Fibroblast of skin of scalp (primary cell): ENCODE results near the gene TTC9B.
"Not testable (repeated sequence)": the region's sequence is repeated elsewhere in the genome, so short reads cannot be mapped to it uniquely, and the experiment has no call there.

Source experiments
- DNase-seq: peaks from one replicate; pipeline ENCODE4 v3.0.0-alpha.2; 2013

Gene TTC9B

GRCh38 chr19:40213882-40214570, 4.2 kb downstream of the TTC9B start:
- DNase-seq: no peak

- no peak for DNase-seq
Observed at GRCh38 chr19:40213251-40213829, 4.8 kb downstream of the TTC9B start.

DNA sequence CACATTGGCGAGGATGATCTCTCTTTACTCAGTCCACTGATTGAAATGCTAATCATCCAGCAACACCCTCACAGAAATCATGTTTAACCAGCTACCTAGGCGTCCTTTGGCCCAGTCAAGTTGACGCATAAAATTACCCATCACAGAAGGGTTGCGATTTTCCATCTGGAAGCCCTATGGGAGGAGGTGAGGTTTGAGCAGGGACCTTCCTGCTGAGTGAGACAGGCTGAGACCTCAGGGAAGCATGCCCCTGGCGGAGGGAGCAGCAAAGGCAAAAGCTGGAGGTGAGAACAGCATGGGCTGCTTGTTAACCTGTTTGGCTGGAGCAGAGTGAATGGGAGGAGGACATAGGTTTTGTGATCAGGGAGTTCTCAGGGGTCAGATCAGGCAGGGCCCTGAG, 7.3 kb downstream of the TTC9B start:
- no peak for DNase-seq

- no peak for DNase-seq
Observed at GRCh38 chr19:40208602-40209001, 9.6 kb downstream of the TTC9B start.

DNA sequence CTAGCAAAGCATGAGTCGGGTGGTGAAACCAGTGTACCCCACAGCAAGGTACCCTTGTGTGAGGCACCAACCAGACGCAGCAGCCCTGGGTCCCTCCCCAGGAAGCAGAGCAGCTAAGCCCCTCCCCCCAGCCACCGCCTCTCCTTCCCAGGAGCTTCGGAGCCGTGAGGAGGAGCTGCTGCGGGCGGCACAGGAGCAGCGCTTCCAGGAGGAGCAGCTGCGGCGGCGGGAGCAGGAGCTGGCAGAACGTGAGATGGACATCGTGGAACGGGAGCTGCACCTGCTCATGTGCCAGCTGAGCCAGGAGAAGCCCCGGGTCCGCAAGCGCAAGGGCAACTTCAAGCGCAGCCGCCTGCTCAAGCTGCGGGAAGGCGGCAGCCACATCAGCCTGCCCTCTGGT, 12.4 kb downstream of the TTC9B start:
- no peak for DNase-seq

GRCh38 chr19:40204381-40204780, 13.8 kb downstream of the TTC9B start:
- no peak for DNase-seq

DNA sequence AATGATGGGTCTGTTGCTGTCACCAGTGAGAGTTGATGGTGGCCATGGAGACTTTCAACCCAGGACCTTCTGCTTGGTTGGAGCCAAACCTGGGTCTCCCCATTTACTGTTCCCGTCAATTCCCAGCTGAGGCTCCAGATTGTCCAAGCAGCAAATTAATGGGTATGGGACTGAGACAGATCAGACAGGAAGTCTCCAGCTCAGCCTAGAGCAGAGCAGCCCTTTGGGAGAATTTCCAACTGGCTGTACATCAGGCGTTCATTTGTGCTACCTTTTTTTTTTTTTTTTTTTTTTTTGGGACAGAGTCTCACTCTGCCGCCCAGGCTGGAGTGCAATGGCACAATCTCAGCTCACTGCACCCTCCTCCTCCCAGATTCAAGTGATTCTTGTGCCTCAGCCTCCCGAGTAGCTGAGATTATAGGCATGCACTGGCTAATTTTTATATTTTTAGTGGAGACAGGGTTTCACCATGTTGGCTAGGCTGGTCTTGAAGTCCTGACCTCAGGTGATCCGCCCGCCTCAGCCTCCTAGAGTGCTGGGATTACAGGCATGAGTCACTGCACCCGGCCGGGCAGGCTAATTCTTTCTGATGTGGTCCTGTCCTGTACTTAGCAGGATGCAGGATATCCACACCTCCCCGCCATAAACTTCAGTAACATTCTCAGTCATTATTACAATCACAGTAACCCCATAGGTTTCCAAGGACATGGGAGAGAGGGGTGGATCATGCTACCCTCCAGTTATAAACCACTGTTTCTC, 17.7 kb downstream of the TTC9B start:
- no peak for DNase-seq

DNA sequence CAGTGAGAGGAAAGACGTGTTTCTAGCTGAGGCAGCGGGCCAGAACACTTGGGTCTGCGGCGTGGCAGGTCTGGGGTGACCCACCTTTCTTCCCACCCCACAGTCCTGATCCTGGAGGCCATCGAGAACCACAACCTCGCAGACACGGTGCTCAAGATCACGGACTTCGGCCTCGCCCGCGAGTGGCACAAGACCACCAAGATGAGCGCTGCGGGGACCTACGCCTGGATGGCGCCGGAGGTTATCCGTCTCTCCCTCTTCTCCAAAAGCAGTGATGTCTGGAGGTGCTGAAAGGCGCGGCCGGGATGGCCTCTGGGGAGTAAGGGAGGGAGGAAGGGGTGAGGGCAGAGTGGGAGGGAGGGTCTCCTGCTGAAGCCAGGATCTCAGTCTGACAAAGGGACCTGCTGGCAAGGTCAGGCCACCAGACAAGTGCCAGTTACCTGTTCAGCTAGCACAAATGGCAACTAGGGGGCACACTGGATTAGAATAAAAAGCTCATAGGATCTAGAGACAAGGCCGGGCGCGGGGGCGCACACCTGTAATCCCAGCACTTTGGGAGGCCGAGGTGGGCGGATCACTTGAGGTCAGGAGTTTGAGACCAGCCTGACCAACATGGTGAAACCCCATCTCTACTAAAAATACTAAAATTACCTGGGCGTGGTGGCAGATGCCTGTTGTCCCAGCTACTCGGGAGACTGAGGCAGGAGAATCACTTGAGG, 19.8 kb downstream of the TTC9B start:
- DNase-seq: no peak

GRCh38 chr19:40193587-40193849, 24.7 kb downstream of the TTC9B start:
- DNase-seq: peak; percentile 52

GRCh38 chr19:40192758-40193586, 25.2 kb downstream of the TTC9B start:
- DNase-seq: peak; percentile 32

- DNase-seq: peak; percentile 30
Observed at GRCh38 chr19:40191836-40192646, 26.1 kb downstream of the TTC9B start.

DNA sequence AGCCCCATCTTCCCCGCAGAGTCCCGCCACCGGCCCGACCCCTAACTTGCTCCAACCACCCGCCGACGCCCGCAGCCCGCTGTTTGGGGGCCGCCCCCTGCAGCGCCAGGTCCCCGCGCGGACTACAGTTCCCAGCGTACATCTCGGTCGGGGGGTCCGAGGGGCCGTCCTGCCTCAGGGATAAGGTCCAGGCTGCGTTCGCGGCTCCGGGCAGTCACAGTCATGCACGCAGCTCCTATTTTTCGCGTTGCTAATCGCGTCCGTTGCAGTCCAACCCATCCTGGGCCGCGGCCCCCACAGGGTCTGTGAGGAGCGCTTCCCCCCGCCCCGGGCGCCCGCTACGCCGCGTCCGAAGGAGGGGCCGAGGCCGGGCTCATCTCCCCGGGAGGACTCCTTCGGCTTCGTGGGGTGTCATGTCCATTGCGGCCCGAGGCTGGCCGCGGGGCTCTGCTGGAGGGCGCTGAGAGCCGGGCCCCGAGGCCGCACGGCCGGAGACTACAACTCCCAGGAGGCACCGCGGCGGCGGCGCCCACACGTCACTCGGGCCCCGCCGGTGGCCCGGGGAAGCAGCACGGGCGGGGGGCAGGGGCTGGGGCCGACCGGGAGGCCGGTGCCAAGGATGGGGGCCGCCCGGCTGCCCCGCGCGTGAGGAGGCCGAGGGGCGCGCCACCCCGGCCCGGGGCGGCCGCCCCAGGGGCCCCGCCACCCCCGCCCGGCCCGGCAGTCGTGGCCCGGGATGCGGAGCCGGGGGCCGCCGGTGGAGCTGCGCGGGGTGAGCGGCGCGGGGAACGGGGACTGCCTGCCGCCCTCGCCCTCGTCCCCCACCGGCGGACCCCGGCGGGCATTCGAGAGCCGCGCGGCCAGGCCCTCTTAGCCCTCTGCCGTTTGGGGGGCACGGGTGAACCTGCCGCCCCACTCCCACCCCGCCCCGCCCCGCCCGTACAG, 27.0 kb downstream of the TTC9B start, which contains the start of gene MAP3K10:
TSS of gene MAP3K10 (plus strand) at position 536 of the 945 bp plus-strand sequence. CDS start 606 bp downstream, outside the sequence.
- peak; percentile 77 for DNase-seq

GRCh38 chr19:40184273-40184672, 33.9 kb downstream of the TTC9B start:
- no peak for DNase-seq

GRCh38 chr19:40178756-40179155, 39.4 kb downstream of the TTC9B start:
- no peak for DNase-seq

DNA sequence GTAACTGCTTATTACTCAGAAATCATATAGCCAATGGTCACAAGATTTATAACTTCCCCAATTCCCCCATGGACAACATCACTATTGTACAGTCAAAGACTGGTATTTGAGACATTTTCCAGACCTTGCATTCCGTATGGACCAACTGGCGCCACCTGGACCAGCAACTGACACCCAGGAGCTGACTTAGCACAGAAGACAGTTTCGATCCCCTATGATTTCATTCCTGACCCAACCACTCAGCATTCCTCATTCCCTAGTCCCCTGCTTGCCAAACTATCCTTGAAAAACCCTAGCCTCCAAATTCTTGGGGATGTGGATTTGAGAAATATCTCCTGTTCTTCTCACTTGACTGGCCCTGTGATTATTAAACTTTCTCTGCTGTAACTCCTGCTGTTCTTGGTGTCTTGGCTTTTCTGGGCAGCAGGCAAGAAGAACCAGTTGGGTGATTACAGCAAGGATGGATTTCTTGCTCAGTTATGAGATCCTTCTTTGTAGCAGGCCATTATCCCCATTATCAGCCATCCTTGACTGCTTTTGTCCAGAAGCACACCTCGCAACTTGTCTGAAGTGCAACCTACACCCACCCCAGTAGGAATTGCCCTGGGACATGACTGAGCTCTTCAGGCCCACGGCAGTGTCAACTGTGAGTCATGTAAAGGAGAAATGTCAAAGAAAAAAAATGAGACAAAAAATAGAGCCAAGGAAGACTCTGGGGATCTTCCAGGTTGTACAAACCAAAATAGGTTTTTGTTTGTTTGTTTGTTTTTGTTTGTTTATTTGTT, 40.7 kb downstream of the TTC9B start:
- DNase-seq: no peak

DNA sequence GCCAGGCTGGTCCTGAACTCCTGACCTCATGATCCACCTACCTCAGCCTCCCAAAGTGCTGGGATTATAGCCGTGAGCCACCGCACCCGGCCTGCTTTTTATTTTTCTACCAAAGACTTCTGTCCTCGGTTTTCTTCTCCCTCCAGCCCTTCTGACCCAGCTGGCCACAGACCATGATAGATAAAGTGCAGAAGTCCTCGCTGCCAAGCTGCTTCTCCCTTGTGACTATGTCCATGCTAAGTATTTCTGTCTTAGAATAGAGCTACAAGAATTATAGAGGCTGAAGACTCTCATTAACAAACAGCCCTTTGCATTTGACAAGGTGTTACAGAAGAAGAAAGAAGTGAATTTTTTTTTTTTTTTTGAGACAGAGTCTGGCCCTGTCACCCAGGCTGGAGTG, 42.4 kb downstream of the TTC9B start:
- no peak for DNase-seq

DNA sequence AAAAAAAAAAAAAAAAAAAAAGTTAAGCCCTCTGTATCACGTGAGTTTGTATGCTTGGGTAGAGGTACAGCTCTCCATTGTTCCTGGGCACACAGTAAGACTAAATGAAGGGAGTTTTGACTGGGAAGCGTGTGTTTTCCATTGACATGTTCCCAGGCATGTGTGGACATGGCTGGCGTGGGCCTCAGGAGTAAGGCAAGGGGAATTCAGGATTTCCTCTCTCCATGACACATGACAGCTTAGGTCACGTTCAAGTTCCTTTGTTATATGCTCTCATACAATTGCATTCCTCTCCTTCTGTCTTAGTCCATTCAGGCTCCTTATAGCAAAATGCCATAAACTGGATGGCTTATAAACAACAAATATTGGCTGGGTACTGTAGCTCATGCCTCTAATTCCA, 44.1 kb downstream of the TTC9B start:
- DNase-seq: no peak

DNA sequence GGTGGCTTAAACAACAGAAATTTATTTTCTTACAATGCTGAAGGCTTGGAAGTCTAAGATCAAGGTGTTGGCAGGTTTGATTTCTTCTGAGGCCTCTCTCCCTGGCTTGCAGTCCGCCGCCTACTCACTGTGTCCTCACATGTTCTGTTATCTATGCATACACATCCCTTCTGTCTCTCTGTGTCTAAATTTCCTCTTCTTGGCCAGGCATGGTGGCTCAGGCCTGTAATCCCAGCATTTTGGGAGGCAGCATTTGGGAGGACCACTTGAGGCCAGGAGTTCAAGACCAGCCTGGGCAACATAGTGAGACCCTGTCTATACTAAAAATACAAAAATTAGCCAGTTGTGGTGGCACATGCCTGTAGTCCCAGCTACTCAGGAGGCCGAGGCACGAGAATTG, 46.9 kb downstream of the TTC9B start:
- DNase-seq: not testable (repeated sequence)

DNA sequence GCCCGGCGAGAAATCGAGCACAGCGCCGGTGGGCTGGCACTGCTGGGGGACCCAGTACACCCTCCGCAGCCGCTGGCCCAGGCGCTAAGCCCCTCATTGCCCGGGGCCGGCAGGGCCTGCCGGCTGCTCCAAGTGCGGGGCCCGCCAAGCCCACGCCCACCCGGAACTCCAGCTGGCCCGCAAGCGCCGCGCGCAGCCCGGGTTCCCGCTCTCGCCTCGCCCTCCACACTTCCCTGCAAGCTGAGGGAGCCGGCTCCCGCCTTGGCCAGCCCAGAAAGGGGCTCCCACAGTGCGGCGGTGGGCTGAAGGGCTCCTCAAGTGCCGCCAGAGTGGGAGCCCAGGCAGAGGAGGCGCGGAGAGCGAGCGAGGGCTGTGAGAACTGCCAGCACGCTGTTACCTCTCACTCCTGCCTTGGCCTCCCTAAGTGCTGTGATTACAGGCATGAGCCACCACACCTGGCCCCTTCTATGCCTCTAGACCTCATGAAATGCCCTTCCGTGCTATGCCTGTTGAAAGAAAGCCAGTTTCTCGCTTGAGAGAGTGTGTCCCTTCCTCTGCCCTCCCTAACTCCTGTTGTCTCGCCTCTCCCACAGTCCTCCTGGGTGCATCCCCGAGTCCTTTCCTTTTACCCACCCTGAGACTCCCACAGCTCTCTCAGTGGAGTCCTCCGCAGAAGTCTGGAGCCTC, 47.7 kb downstream of the TTC9B start:
- DNase-seq: not testable (repeated sequence)
